ENCODE data around the gene ABHD12. TPM values are rescaled to one million over a fixed set of nuclear protein-coding genes. Genes with fewer than 3 reads are reported as not detected.
"Not testable (repeated sequence)": the region's sequence is repeated elsewhere in the genome, so short reads cannot be mapped to it uniquely, and the experiment has no call there.

Gene ABHD12
- total RNA-seq, 1 donor from 2014 or later: 79.3 TPM

GRCh38 chr20:25317351-25318075 lies 73.1 kb downstream of the ABHD12 start:
- TF ChIP-seq CTCF (conservative IDR thresholded peaks at IDR 0.05; ENCODE audit: low read depth, low read length): no peak
- no peak overlapping the region for H3K4me3 ChIP-seq (ENCODE audit: low read depth, low read length)
- no peak for DNase-seq (ENCODE audit: low read depth)

- no peak for DNase-seq (ENCODE audit: low read depth)
- no peak for TF ChIP-seq CTCF (conservative IDR thresholded peaks at IDR 0.05; ENCODE audit: low read depth, low read length)
- H3K4me3 ChIP-seq (ENCODE audit: low read depth, low read length): no peak overlapping the region
Observed at GRCh38 chr20:25316506-25317190, 74.0 kb downstream of the ABHD12 start.

- H3K4me3 ChIP-seq (ENCODE audit: low read depth, low read length): no peak overlapping the region
- DNase-seq (ENCODE audit: low read depth): no peak
- no peak for TF ChIP-seq CTCF (conservative IDR thresholded peaks at IDR 0.05; ENCODE audit: low read depth, low read length)
Observed at GRCh38 chr20:25315418-25316210, 75.0 kb downstream of the ABHD12 start.

- TF ChIP-seq CTCF (conservative IDR thresholded peaks at IDR 0.05; ENCODE audit: low read depth, low read length): no peak
- H3K4me3 ChIP-seq (ENCODE audit: low read depth, low read length): no peak overlapping the region
- DNase-seq (ENCODE audit: low read depth): no peak
Observed at GRCh38 chr20:25314497-25315417, 75.9 kb downstream of the ABHD12 start.

GRCh38 chr20:25313593-25313992 lies 77.0 kb downstream of the ABHD12 start:
- no peak for TF ChIP-seq CTCF (conservative IDR thresholded peaks at IDR 0.05; ENCODE audit: low read depth, low read length)
- DNase-seq (ENCODE audit: low read depth): no peak
- H3K4me3 ChIP-seq (ENCODE audit: low read depth, low read length): no peak overlapping the region

- DNase-seq (ENCODE audit: low read depth); H3K4me3 ChIP-seq (ENCODE audit: low read depth, low read length): not testable (repeated sequence)
Observed at GRCh38 chr20:25312716-25313115, 77.9 kb downstream of the ABHD12 start.
